ENCODE data around the gene GTF2IRD1.
A peak's percentile ranks its signal among the peaks of the same experiment; 100 is the strongest.
"Not testable (repeated sequence)": the region's sequence is repeated elsewhere in the genome, so short reads cannot be mapped to it uniquely, and the experiment has no call there.

The GTF2IRD1 gene

DNA sequence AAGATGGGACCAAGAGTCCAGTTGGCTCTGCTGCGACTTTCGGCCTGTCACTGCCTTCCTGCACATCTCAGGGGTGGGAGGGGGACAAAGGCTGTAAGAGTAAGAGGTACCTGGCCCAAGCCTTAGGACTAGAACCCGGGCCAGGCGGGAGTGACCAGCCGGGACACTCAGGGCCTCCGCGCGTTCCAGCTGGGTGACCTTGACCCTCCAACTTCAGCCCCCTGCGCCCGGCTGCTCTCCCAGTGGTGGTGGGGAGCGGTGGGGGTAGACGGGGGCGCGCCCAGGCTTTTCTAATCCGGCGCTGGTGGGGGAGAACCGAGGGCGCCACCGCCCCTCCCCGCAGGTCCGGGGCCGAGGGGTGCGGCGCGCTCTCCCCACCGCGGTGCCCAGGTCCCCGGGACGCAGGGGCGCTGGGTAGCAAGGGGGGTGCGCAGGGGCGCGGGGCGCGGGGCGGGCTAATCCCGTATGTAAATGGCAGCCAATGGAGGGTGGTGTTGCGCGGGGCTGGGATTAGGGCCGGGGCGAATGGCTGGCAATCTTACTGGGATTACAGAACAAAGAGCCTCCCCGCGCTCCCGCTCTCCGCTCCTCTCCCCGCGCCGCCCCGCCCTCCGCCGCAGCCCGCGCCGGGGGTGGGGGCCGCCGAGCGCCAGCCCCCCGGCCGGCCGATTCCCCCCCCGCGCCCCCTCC is at the start of gene GTF2IRD1:
Gene GTF2IRD1, plus strand, starts transcription at position 585 of the 690 bp plus-strand sequence. CDS start 54,175 bp downstream, outside the sequence.
- DNase-seq, result peak; percentile 27

GRCh38 chr7:74404388-74404700 is 49.4 kb upstream of the GTF2IRD1 start:
- no peak for DNase-seq

DNA sequence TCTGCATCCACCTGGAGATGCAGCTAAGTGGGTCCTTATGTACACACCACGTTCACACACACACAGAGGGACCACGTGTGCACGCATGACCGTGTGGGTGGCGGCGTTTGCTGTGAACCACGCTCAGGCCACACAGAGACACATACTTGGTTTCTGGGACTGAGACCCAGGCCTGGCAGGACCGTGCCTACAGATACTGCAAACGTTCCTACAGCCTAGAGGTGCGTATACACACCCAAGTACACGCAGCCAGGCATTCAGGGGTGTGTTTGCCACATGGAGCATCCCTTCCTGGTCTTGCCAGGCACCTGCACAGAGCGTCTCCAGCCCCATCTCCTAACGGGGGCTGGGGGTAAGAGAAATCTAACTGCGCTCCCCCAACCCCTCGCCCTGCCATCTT is 49.0 kb upstream of the GTF2IRD1 start:
- DNase-seq, result no peak

DNA sequence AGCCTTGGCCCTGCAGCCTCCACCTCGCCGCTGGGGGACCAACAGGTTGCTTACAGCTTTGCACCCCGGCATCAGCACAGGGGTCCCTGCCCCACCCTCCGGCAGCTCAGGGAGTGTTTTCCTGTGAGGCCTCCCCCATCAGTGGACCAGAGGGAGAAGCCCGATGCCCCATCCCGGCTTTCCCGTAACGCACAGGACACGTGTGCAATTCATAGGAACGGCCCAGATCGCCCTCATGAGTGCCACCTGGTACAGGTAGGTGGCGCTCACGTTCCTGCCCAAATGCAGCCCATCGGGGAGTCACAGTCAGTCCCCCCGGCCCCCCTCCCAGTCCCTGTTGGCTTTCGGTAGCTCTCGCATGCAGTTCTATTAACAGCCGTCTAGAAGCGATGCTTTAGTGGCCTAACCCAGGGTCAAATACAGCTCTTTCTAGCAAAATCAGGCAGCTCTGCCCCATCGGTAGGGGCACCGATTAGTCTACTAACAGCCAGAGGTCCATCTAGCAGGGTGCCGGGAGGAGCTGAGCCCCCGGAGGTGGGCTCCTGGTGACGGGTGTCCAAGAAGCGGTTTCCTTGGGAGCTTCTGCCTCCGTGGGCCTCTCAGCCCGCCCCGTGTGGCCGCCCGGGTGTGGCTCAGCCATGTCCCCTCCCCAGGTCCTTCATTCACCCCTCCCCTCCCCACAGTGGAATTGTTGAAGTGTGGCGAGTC is 48.4 kb upstream of the GTF2IRD1 start:
- DNase-seq, result no peak

DNA sequence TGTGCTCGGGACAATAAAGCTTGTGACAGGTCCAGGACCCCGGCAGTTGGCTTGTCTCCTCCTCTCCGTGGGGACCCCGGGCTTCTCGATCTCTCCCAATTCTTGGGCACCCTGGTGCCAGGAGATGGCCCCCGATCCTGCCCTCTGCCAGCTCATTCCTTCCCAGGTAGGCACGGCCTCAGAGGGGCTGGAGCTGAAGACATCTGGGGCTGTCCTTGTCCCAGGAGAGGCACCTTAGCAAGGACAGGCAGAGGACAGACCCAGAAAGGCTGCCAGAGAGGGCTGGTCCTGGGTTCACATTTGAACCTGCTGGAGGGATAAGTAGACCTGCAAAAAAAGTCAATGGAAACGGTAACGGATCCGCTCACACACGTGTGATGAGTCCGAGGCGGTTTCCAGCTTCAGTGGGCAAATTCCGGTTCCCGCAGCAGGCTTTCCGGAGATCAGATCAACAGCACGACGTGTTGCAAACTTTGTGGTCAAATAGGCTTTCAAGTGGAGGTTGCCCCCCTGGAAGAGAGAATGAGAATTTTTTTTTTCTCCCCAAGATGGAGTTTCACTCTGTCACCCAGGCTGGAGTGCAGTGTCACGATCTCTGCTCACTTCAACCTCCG is 47.7 kb upstream of the GTF2IRD1 start:
- no peak for DNase-seq

- no peak for DNase-seq
Observed at GRCh38 chr7:74407958-74408357, 45.7 kb upstream of the GTF2IRD1 start.

DNA sequence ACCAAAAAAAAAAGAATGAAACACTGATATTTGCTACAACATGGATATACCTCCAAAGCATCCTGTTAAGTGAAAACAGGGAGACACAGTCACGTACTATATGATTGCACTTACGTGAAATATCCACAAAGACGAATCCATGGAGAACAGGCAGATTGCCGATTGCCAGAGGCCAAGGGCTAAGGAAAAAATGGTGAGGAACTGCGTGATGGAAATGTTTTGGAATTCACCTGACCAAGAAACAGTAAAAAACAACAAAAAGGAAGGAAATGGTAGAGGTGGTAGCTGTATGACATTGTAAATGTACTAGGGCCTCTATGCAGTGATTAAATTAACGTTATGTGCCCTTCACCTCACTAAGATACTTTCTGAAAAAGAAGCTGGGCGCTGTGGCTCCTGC is 44.1 kb upstream of the GTF2IRD1 start:
- DNase-seq, result no peak

GRCh38 chr7:74410772-74411171 is 42.9 kb upstream of the GTF2IRD1 start:
- no peak for DNase-seq

- not testable (repeated sequence) for DNase-seq
Observed at GRCh38 chr7:74411571-74411970, 42.1 kb upstream of the GTF2IRD1 start.

DNA sequence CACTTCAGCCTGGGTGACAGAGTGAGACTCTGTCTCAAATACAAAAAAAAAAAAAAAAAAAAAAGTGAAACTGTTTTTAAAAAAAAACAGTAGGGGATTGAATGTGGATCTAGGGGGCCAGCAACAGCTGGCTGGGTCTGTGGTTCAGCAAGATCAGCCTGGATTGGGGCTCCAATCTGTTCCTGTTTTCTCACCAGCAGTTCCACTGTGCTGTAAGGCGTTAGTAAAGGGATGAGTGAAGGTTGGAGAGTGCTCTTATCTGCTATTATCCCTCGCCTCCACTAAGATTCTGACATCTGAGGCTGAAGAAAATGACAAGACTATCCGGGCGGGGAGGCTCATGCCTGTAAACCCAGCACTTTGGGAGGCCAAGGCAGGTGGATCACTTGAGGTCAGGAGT is 41.6 kb upstream of the GTF2IRD1 start:
- no peak for DNase-seq

- no peak for DNase-seq
Observed at GRCh38 chr7:74412603-74413002, 41.1 kb upstream of the GTF2IRD1 start.

DNA sequence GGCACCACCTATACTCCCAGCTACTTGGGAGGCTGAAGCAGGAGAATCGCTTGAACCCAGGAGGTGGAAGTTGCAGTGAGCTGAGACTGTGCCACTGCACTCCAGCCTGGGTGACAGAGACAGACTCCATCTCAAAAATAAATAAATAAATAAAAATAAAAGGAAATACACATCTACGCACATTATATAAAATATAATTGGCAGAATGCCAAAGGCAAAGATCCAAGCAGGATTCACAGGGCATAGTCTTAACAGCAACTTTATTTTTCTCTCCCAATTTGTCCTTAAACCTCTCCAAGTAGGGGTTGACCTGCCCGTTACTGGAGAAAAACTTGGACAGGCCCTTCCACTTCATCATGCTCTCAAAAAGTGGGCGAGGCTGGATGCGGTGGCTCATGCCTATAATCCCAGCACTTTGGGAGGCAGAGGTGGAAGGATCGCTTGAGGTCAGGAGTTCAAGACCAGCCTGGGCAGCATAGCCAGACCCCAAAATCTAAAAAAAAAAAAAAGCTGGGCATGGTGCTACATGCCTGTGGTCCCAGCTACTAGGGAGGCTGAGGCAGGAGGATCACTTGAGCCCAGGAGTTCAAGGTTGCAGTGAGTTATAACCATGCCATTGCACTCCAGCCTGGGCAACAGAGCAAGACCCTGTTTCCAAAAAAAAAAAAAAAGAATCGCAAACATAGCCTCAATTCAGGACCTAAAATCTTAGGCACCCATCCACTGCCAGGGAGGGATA is 38.9 kb upstream of the GTF2IRD1 start:
- DNase-seq, result not testable (repeated sequence)

DNA sequence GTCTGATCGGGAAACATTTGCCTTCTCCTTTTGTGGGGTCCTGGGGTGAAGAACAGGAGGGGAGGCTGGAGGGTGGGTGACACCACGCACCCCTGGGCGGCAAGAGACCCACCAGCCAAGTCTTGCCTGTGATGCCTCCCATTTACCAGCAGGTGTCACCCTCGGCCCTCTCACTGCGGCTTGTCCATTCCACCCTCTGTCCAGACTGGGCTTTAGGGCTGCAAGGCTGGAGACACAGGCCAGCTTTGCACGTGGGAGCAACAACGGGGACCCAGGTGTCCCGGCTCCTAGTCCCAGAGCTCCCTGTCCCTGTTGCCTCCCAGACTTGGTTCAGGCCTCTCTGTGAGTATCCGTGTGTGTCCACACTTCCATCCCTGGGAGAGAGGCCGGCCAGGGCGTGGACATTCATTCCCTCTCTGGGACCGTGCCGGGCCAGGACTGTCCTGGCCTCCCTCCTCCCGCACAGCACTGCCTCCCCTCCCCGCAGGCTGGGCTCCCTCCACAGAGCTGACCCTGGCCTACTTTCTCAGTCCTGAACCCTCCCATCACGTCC is 36.2 kb upstream of the GTF2IRD1 start:
- no peak for DNase-seq

- DNase-seq, result no peak
Observed at GRCh38 chr7:74418076-74418475, 35.6 kb upstream of the GTF2IRD1 start.

DNA sequence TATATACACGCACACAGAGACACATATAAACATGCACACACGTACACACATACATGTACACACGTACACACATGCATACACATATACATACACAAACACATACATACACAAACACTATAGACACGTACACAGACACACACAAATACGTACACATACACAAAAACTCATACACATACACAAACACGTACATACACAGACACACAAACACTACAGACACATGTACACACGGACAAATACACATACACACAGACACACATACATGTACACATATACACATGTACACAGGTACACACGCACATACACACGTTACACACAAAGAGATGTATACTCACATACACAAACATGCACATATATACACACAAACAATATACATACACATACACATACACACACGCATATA is 35.2 kb upstream of the GTF2IRD1 start:
- DNase-seq, result no peak

GRCh38 chr7:74419232-74419631 is 34.5 kb upstream of the GTF2IRD1 start:
- DNase-seq, result not testable (repeated sequence)

DNA sequence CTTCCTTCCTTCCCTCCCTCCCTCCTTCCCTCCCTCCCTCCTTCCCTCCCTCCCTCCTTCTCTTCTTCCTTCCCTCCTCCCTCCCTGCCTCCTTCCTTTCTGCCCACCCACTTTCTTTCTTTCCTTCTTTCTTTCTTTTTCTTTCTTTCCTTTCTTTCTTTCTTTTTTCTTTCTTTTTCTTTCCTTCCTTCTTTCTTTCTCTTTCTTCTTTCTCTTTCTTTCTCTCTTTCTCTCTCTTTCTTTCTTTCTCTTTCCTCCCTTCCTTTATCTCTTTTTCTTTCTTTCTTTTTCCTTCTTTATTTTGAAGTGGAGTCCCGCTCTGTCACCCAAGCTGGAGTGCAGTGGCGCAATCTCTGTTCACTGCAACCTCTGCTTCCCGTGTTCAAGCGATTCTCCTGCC is 33.7 kb upstream of the GTF2IRD1 start:
- DNase-seq, result no peak

DNA sequence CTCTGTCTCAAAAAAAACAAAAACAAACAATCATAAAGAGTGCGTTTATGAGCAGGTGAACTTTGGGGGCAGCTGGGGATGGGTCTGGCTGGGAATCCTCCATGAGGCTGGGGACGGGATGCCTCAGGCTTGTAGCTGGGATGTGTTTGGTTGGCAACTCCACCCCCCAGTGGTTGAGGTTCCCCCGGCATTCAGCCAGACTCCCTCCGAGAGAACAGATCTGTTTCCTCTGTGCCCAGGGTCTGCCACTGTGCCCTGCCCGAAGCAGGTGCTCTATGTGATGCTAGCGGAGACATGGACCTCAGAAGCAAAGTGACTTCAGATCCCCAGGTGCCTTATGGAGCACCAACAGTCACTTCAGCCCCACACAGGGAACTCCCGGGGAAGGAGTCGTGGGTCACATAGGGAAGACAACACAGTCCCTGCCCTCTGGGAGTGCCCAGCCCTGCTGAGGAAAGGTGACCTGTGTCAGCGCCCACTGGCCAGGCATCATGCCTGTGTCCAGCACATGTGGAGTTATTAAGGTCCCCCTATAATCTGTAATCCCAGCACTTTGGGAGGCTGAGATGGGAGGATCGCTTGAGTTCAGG is 29.3 kb upstream of the GTF2IRD1 start:
- DNase-seq, result no peak

GRCh38 chr7:74428023-74428422 is 25.7 kb upstream of the GTF2IRD1 start:
- DNase-seq, result no peak

DNA sequence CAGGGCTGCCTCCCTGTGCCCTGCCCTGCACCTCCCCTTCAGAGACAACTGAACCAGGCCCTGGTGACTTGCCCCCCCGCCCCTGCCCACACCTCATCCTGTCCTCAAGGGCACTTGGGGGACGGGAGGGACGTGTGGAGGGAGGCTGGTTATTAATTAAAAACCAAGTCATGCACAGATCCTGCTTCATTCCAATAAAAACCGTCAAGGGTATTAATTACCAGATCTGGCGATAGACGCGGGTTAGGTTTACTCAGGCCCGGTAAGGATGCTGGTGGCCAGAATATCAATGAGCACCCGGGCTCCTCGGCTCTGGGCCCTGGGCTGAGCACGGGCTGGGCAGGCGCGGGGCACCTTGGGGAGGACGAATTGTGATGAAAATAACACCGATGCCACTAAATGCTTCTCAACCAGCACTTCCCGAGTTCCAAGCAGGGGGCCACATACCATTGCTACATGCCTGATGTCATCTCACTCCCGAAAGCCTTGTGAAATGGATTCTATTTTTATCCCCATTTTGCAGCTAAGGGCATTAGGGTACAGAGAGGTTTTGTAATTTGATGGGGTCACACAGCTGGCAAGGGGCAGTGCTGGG is 24.5 kb upstream of the GTF2IRD1 start:
- DNase-seq, result no peak

DNA sequence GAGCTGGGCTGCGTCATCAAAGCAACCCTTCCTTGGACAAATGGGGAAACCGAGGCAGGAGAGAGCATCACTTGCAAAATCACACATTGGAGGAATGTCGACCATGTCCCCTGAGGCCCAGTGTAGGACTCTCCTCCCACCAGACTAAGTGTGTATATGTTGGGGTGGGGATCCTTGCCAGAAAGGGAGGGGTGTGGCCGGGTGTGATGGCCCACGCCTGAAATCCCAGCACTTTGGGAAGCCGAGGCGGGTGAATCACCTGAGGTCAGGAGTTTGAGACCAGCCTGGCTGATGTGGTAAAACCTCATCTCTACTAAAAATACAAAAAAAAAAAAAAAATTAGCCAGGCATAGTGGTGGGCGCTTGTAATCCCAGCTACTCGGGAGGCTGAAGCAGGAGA is 23.3 kb upstream of the GTF2IRD1 start:
- not testable (repeated sequence) for DNase-seq

GRCh38 chr7:74430961-74431466 is 22.7 kb upstream of the GTF2IRD1 start:
- no peak for DNase-seq

- not testable (repeated sequence) for DNase-seq
Observed at GRCh38 chr7:74437291-74437571, 16.5 kb upstream of the GTF2IRD1 start.
